ENCODE measurements around the gene AMBP.

The AMBP gene

DNA sequence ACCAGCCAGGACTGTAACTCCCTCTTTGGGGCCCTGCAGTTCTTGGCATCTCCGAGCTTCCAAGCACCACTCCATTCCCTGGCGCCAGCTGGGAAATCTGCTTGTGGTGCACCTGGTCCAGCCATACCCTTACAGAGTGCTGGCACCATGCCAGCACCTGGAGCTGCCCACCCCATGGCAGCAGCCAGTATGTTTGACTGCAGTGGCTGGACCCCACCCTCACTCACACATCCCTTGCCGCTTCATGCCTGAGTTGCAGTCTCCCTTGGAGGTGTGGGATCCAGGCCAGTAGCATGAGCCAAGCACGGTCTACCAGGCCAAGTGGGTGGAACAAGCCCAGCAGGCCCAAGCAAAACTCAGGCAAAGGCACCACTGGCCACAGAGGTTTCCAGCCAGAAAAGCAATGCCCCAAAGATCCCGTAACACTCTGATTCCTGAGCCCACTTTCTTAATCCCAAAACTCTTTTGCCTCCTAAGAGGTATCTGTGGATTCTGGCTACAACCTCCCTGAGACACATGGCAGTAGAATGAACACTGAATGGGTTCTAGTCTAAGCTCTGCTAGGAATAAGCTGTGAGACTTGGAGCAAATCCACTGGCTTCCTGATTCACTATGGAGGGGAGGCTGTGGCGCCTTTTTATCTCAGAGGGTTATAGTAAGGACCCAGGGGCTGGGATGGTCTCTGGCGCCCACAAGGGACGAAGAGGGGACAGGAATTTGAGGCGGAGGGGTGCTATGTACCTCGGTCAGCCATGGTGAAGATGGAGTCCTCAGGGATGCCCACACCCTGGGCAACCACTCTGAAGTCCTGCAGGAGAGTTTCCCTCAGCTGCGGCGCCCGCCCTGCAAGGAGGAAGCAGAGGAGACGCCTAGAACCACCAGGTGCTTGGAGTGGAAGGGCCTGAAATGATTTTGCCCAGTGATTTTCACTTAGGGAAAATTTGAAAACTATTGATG lies 5.6 kb downstream of the AMBP start:
- DNase-seq (ENCODE audit: low spot score): no peak

DNA sequence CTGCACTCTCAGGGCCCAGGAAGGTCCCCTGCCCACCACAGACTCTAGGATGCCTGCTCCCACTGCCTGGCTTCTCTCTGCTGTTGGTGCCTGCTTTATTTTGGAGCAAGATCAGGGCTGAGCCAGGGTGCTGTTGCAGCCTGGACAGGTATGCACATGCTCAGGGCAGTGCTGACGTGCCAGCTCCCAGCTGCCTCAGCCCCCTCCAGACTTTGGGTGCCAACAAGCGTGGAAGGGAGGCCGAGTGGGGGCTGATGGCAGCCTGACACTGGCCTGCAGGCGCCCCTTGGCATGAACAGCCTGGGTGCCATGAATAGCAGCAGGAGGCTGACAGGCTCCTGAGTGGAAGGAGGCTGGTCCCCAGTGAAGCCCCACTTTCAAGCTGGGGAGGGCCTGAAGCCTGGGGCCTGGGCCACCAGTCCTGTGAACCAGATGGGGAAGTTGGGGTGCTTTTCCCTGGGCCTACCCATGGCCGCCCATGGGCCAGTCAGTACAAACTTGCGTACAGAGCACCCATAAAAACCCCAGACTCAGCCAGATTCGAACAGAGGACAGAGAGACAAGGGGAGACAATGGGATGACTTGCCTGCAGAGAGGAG lies 6.8 kb downstream of the AMBP start:
- DNase-seq (ENCODE audit: low spot score): no peak

DNA sequence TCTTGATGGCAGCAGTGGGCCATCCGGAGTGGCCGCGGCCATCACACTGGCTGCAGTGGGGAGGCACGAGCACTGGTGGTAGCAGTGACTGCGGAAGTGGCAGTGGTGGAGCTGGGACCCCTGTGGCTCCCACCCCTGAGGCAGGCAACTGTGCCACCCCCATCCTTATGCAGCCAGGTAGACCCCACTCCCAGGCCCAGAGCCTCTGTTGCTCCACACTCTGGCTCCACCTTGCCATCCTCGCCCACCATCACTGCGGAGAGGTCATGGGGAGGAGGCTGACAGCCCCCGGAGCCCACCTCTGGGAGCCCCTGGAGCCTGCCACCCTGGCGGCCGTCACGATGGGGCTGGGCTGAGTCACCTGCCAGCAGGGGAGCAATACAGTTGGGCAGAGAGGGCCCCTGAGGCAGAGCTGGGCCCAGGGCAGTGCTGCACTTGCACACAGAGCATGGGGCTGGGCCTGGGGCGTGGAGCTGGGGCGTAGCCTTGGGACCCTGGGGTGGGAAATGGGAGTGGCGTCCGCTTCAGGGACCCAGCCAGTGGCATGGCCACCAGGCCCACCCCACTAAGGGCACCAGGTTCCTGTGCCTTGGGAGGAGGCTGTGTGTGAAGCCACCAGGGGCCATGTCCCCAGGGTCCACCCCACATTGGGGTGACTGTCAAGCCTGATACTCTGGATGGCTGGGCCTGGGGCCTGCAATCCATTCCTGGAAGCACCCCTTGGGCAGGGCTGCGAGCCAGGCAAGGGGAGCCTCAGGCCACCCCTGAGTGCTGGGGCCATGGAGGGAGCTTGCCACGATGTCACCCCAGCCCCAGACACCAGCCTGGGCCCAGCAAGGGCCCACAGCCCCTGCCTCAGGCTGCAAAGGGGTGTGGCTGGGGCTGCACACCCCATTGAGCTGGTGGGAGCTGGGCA lies 7.7 kb downstream of the AMBP start:
- DNase-seq (ENCODE audit: low spot score): no peak

DNA sequence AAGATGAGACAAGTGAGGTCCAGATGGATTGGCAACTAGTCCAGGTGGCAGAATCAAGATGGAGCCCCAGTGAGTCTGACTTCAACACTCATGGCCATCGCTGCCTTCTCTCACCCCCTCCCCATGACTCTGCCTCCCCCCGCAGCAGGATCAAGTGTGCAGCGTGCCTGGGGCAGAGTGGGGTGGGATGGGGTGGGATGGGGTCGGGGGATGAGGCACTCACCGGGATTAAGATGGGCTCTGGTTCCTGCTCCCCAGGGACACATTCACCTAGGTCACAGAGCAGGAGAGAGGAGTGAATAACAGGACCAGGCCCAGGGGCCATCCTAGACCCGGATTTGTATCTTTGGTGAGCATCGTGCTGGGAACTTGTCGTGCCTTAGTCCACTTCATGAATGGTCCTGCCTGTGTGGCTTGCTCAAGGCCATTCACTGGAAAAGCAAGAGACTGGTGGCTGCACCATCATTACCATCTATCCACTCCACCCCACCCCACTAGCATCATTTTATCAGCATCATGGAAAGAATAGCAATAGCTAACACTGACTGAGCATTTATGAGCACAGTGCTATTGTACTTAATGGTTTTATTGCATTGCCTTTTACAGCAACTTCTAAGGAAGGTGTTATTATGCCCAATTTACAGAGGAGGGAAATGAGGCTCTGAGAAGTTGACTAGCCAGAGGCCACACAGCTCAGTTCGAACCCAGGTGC lies 8.5 kb downstream of the AMBP start:
- DNase-seq (ENCODE audit: low spot score): no peak

DNA sequence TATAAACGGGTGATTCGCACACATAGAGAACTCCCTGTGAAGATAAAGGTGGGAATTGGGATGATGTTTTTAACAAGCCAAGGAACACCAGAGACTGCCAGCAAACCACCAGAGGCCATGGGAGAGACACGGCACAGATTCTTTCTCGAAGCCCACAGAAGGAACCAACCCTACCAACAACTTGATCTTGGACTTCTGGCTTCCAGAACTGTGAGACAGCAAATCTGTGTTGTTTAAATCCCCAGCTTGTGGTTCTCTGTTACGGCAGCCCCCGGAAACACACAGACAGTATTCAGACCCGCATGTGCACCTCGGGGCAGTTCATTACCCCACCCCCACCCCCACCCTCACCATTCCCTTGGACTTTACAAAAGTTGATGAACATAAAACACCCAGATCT lies 12.8 kb downstream of the AMBP start:
- DNase-seq (ENCODE audit: low spot score): no peak

DNA sequence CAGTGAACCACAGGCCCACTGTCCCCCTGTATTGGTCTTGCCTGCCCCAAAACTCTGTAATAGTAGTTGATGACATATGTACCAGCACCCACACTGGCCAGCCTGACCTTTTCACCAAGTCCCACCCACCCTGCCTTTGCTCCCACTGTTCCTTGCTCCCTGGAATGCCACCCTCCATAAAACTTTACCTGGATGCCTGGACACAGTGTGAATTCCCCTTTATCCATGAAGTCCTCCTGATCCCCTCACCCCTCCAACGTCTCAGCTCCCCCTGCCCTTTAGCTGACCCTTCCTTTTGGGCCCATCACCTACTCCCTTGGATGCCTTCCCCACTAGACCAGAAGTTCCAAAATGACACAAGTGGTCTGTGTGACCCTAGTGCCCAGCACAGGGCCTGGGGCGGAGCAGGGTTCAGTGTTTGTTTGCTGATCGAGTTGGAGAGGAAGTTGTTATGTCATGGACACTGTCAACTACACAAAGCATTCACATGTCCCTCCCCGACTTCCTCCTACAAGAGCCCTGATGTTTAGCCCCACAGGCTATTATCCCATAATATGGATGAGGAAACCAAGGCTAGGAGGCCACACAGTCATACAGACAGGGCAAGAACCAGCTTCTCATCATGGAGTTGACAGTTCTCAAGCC lies 16.1 kb downstream of the AMBP start:
- no peak for DNase-seq (ENCODE audit: low spot score)

DNA sequence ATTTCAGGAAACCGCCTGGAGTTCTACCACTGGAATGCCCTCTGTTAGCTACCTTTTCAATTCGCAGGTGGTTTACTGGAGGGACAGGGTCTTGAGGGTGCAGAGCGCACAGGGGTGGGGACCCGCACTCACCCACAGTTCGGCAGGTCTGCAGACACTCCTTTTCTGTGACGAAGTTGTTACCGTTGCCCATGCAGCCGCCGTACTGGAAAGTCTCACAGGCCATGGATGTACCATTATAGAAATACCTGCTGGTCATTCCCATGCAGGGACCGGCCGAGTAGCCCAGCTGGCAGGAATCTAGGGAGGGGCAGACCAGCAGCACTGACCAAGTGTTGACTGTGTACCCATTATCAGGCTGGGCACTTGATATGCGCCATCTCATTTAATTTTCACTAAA lies 16.8 kb downstream of the AMBP start:
- no peak for DNase-seq (ENCODE audit: low spot score)

DNA sequence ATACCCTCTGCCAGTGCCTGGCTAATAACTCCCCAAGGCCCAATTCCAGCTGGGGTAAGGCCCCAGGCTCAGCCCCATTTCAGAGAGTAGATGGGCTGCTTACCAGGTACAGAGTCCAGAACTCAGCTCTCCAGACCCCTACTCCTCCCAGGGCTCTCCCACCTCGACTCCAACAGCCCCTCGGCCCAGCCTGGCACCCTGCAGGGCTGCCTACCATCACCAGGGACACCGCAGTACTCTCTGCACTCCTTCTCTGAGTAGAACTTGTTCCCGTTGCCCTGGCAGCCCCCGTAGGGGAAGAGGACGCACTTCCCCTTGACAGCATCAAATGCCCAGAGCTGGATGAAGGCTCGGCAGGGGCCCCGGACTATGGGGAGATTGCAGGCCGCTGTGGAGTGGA lies 17.4 kb downstream of the AMBP start:
- no peak for DNase-seq (ENCODE audit: low spot score)

DNA sequence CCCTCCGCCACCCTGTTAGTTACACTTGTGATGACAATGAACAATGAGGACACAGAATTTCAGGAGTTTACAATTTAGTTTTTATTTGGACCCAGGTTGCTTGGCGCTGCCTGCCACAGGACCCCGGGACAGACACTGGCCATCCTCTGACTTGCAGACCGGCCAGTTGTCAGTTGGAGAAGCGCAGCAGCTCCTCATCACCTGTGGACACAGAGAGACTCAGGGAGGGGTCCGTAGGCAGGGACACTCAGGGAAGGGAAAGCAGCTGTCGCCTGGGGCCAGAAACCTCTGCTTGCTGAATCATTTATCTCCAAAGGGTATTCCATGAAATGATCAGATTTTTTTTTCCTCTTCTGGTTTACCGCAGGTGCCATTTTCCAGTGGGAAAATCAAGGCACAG lies 18.0 kb downstream of the AMBP start:
- DNase-seq (ENCODE audit: low spot score): no peak

DNA sequence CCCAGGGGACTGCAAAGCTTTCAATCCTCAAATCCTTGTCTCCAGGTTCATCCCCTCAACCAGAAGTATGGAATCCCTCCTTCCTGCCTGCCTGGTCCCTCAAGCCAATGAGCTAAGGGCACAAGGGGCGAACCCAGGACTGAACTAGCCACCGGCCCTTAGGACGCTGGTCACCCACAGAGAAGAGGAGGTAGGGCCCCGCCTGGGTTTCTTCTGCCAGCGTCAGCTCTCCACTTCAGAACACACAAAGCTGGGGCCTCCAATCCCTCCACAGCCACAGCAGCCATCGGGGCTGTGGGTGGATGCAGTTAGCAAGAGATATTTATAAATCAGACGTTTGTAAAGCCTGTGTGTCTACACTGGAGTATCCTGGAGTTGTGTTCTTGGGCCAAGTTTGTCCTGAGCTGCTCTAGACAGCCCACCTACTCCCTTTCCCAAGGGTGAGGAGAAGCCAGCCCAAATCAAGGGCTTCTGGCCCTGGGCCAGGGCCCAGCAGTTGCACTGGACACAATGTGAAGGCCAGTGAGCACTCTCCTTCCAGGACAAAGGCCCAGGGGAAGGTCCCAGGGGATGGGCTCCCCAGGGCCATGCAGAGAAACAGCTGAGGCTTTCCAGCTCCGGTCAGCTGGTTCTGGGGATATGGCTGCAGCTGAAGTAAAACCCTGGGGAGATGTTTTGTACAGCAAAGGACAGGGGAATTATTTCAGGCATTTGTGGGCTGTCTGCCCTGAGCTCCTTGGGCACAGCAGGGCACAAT lies 18.9 kb downstream of the AMBP start:
- peak; percentile 76 for DNase-seq (ENCODE audit: low spot score)

DNA sequence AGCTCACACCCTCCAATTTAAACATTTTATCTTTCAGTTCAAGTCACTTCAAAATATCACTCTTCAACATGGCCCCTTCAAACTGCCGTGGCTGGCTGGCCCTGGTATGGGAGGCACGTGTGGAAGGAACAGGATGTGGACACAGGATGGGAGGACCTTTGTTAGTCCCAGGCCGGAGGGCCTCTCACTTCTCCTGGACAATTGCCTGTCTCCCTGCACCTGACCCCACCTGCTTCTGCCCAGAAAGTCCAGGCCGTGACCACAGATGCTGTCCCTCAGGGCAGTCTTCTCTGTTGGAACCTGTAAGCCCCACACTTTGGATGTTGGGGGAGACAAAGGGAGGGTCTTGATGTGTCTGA lies 19.4 kb downstream of the AMBP start:
- no peak for DNase-seq (ENCODE audit: low spot score)

DNA sequence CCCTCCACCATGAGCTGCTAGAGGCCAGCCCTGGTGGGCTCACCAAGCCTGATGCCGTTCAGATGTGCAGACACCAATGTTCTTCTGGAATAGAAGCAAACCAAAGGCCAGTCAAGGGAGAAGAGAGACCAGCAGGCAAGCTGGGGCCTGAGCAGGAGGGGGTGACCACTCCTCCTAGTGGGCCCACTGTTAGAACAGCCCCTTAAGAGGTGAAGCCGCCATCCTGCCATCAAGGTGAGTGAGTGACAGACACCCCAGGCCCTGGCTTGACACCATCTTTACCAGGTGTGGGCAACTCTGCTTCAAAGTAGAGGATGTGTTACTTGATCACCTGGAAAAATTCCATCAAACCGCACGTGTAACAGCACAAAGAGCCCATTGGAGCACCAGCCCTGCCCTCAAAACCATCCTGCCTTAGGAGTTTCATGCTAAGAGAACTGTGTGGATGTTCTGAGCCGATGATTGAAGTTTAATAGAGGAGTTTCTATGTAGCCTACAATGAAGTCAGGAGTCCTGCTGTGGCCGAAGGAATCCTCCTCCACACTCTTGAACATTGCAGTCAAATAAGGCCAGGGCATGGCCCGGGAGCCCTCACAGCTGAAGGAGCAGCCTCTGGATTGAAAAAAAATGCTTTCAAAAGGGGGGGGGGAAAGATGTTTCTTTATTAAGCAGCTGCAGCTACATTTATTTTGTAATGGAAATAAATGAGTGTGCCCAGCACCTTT lies 20.8 kb downstream of the AMBP start:
- no peak for DNase-seq (ENCODE audit: low spot score)

DNA sequence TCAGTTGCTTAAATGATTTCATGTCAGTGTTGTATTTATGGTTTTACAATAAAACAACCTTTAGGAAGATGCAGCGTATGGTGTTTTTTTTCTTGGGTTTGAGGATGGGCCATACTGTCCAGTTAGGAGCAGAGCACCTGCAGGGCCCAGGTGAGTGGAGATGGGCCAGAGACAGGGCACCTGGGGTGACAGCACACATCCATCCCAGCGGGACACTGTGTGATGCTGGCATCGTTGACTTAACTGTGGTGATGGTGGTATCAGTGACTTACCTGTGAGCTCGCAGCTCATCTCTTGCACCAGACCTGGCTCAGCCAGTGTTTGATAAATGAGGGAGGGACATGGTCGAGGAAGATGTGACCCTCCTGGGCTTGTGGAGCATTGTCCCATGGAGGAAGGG lies 21.6 kb downstream of the AMBP start:
- no peak for DNase-seq (ENCODE audit: low spot score)

DNA sequence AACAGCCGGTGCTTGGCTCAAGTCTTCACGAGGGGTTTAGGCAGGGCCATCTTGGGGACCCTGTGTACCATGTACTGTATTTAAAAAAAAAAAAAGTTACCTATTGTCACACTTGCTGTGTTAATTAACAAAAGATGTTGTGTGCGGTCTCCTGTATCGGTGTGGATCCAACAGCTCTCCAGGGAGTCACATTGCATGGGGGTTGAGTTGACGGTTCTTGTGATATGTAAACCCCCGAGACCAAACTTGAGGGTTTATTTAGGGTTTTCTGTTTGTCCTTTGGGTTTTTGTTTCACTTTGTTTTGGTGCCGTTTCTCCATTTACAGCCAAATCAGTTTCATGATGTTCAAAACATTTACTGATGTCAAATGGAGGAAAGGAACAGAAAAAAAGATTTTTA lies 22.2 kb downstream of the AMBP start:
- no peak for DNase-seq (ENCODE audit: low spot score)

DNA sequence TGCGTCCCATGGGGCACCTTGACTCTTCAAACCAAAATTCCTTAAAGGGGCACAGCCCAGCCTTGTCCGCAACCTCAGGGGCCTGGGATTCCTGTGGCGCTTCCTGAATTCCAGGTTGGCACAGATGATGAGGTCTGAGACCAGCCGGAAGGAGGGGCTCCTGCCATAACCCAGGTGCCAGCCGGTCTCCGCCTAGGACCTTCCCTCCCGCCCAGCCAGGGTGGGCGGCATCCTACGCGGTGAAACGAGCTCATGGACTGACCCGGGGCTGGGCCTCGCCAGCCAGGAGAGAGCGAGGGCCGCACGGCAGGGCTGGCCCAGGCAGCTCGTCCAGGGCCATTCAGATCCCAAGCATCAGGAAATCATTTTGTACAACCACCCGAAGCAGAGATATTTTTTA lies 23.0 kb downstream of the AMBP start:
- no peak for DNase-seq (ENCODE audit: low spot score)

DNA sequence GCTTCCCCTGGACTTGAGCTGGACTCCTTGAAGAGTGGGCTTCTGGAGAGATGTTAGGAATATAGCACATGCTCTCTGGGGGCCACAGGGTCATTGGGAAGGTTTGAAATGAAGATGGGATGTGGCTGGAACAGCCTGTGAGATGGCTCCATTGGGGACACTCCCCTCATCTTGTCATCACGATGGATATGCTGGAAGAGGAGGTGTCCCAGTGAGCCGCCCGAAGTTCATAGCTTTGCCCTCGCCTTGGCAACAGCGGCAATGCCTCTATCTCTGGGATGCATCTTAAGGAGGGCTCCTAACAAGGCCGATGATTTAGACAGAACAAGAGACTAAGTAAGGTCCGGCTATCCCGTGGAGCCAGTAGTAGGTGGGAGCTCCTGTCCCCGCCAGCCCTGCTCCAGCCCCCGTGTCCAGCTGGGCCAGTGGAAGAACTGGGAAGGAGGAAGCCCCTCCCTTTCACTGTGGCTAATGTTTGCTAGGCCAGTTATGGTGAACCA lies 23.9 kb downstream of the AMBP start:
- DNase-seq (ENCODE audit: low spot score): no peak

DNA sequence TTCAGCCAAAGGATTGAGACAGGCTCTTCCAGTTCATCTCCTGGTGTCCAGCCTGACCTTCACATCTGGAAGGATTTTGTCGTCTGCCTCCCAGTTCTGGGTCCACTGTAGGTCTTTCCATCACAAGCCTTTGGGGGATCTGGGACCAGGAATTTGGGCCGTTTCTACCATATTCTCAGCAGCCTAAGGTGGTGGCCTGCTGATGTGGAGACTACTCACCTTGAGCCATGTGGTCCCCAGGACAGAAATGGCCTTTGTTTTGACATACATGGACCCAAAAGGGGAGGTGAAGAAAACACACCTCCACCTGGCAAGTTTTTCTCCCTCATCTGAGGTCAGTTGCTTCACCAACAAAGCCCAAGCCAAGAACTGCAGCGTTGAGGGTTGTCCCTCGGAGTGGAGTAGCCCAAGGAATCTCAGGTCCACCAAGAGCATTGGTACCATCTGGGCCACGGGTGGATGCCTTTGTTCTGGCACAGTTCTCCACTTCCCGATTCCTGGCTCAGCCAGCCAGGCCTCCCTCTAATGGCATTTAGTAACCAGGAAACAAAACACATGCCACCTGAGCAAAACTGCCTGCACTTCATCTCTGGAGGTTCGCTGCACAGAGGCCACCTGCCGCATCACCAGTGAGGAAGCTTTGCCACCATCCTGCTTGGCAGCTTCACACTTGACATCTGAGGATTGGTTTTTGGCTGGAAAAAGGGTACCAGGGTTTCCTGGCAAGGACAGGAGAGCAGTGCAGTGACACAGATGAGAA lies 24.7 kb downstream of the AMBP start:
- no peak for DNase-seq (ENCODE audit: low spot score)

DNA sequence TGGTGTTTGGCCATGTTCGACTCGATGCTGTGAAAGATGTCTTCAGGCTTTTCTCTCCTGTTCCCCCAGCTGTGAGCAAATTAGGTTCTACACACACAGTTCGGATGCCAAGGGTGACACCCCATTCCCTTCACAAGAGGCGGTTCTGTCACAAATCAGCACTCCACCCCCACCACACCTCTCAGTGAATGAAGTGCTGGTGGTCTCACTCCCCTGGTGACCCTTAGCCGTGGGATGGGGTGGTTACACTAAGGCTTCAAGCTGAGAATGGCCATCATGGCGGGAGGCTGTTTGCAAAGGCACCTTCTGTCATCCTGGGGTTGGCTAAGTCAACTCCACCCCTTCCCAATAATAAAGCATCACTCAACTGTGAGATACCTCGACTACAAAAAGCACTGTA lies 26.4 kb downstream of the AMBP start:
- no peak for DNase-seq (ENCODE audit: low spot score)

DNA sequence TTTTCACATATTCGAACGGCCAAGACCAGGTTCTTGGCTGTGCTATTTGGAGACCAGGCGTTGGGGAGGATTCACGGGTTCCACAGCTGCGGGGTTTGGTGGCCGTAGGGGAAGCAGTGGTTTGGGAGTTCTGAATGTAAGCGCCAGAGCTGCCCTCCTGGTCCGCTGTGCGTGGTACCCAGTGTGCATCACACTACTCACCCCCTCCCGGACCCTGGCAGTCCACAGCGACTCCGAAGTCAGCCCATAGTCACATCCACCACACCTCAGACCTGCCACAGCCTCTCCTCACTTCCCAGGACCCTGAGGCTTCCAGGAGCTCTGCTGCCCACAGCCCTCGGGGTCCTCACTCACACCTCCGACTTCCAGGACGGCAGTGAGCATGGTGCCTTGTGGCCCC lies 26.8 kb downstream of the AMBP start:
- DNase-seq (ENCODE audit: low spot score): no peak
